Activated T-cell treated with anti-CD3 and anti-CD28 coated beads for 24 hours (primary cell): ENCODE data around the gene MAGEF1.
"Not testable (repeated sequence)": the region's sequence is repeated elsewhere in the genome, so short reads cannot be mapped to it uniquely, and the experiment has no call there.

Experiments used
- DNase-seq: peaks from one replicate; pipeline ENCODE4 v3.0.0-alpha.2; 2020; ENCODE audit warnings: low read depth

Gene MAGEF1

GRCh38 chr3:184741798-184742675 lies 30.2 kb upstream of the MAGEF1 start:
- no peak for DNase-seq

GRCh38 chr3:184741259-184741556 lies 29.3 kb upstream of the MAGEF1 start:
- no peak for DNase-seq

GRCh38 chr3:184740509-184741258 lies 28.8 kb upstream of the MAGEF1 start:
- no peak for DNase-seq

GRCh38 chr3:184739594-184740505 lies 28.0 kb upstream of the MAGEF1 start:
- no peak for DNase-seq

- DNase-seq, result no peak
Observed at GRCh38 chr3:184738982-184739381, 27.1 kb upstream of the MAGEF1 start.

GRCh38 chr3:184738506-184738890 lies 26.6 kb upstream of the MAGEF1 start:
- DNase-seq, result no peak

GRCh38 chr3:184737641-184738505 lies 26.0 kb upstream of the MAGEF1 start:
- no peak for DNase-seq

- DNase-seq, result no peak
Observed at GRCh38 chr3:184737063-184737462, 25.2 kb upstream of the MAGEF1 start.

GRCh38 chr3:184734903-184735701 lies 23.2 kb upstream of the MAGEF1 start:
- no peak for DNase-seq

GRCh38 chr3:184733971-184734608 lies 22.2 kb upstream of the MAGEF1 start:
- DNase-seq, result no peak

GRCh38 chr3:184733181-184733580 lies 21.3 kb upstream of the MAGEF1 start:
- no peak for DNase-seq

GRCh38 chr3:184731786-184732537 lies 20.1 kb upstream of the MAGEF1 start:
- DNase-seq, result no peak

GRCh38 chr3:184730924-184731323 lies 19.1 kb upstream of the MAGEF1 start:
- no peak for DNase-seq

- not testable (repeated sequence) for DNase-seq
Observed at GRCh38 chr3:184729154-184729553, 17.3 kb upstream of the MAGEF1 start.

- no peak for DNase-seq
Observed at GRCh38 chr3:184728010-184728527, 16.2 kb upstream of the MAGEF1 start.

- peak; percentile 23 for DNase-seq
Observed at GRCh38 chr3:184727357-184728009, 15.6 kb upstream of the MAGEF1 start.

GRCh38 chr3:184726497-184726896 lies 14.6 kb upstream of the MAGEF1 start:
- DNase-seq, result no peak

- no peak for DNase-seq
Observed at GRCh38 chr3:184725176-184725719, 13.4 kb upstream of the MAGEF1 start.
